Measurements from ENCODE around the gene CTSA.

CTSA gene

DNA sequence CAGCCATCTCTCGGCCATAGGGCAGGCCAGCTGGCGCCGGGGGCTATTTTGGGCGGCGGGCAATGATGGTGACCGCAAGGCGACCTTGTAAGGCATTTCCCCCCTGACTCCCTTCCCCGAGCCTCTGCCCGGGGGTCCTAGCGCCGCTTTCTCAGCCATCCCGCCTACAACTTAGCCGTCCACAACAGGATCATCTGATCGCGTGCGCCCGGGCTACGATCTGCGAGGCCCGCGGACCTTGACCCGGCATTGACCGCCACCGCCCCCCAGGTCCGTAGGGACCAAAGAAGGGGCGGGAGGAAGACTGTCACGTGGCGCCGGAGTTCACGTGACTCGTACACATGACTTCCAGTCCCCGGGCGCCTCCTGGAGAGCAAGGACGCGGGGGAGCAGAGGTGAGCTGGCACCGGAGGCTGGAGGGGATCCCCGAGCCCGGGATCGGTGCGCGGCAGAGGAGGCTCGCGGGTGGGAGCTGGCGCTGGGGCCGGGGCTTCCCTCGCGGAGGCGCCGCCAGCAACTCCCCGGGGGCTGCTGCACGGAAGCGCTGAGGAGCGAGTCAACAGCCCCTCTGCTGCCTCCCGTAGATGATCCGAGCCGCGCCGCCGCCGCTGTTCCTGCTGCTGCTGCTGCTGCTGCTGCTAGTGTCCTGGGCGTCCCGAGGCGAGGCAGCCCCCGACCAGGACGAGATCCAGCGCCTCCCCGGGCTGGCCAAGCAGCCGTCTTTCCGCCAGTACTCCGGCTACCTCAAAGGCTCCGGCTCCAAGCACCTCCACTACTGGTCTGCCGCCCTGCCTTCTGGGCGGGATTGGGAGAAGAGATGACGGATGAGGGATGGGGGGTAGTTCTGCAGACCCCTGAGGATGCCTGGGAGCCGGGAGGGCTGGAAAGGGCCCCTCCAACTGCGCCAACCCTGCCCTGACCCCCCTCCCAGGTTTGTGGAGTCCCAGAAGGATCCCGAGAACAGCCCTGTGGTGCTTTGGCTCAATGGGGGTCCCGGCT lies at the start of gene CTSA, which contains the start of gene NEURL2:
TSS of gene CTSA (plus strand) at position 351 of the 999 bp plus-strand sequence. CDS start at position 585, 234 bp downstream.
TSS of gene NEURL2 (minus strand) at position 224 of the 999 bp plus-strand sequence. CDS start at position 7, 217 bp downstream.
- TF ChIP-seq, protein P1, sequence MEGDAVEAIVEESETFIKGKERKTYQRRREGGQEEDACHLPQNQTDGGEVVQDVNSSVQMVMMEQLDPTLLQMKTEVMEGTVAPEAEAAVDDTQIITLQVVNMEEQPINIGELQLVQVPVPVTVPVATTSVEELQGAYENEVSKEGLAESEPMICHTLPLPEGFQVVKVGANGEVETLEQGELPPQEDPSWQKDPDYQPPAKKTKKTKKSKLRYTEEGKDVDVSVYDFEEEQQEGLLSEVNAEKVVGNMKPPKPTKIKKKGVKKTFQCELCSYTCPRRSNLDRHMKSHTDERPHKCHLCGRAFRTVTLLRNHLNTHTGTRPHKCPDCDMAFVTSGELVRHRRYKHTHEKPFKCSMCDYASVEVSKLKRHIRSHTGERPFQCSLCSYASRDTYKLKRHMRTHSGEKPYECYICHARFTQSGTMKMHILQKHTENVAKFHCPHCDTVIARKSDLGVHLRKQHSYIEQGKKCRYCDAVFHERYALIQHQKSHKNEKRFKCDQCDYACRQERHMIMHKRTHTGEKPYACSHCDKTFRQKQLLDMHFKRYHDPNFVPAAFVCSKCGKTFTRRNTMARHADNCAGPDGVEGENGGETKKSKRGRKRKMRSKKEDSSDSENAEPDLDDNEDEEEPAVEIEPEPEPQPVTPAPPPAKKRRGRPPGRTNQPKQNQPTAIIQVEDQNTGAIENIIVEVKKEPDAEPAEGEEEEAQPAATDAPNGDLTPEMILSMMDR (IDR thresholded peaks at IDR 0.05): no peak
- Histone ChIP-seq H3K4me3 (peak within 1 kb of the TSS; percentile 95), H3K27ac (peak within 1 kb of the TSS; percentile 71 to 96)
- peak; percentile 93 for DNase-seq (ENCODE audit: low spot score)

DNA sequence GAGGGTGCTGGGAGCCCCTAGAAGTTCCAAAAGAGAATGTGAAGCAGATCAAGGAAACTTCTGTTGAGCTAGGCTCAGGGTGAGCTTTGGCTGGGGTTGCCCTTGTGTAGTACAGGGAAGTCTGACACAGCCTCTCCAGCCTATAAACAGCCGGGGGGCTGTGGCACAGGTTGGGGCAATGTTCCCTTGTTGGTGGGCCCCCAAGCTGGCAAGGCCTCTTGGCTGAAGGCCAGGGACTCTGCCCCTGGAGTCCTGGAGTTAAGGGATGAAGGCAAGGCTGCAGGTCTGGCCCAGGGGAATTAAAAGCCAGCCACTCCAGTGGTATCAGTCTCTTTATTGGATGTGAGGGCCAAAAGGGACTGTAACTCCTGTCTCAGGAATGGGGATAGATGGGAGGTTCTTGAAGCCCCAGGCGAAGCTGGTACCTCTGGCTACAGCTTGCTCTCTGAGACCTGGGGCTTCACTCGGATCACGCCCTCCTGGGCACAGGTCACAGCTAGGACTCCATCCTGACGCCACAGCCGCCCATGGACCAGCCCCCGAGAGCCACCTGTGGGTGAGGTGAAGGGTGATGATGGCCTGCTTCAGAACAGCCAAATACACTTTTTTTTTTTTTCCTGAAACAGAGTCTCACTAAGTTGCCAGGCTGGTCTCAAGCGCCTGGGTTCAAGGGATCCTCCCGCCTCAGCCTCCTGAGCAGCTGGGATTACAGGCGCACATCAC lies 49.6 kb upstream of the CTSA start:
- no peak overlapping the region for H3K4me3 ChIP-seq
- no peak for DNase-seq (ENCODE audit: low spot score)
- TF ChIP-seq, protein P1 (IDR thresholded peaks at IDR 0.05): no peak
- peak overlapping the region in 1 of 2 donors; percentile 43 for H3K27ac ChIP-seq

DNA sequence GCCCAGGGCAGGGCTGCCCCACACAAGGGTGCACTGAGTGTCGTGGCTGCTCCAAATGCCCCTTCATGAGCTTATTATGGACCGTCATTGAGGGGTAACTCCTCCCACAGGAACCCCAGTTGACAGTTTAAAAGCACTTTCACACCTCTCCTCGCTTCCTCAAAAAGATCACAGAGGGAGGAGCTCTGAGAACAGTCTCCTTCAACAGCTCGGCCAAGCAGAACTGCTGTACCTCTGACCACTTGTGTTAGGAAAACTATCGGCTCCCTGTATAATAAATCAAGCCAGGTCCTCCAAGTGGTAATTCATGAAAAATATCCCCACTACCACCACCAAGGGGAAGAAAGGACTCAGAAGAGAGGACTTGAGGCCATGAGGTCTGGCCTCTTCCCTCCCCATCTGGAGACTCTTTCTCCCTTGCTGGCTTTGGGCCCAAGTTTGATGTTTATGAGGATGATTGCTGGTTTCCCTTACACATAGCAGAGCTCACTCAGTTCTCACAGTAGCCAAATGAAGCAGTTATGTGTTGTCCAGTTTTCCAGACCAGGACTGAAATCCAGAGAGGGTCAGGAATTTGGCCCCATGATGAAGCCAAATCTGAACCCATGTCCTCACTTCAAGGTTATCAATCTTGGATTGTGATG lies 48.8 kb upstream of the CTSA start:
- H3K27ac ChIP-seq: peak overlapping the region in 1 of 2 donors; percentile 43
- no peak for DNase-seq (ENCODE audit: low spot score)
- TF ChIP-seq, protein P1 (IDR thresholded peaks at IDR 0.05): no peak
- H3K4me3 ChIP-seq: no peak overlapping the region

DNA sequence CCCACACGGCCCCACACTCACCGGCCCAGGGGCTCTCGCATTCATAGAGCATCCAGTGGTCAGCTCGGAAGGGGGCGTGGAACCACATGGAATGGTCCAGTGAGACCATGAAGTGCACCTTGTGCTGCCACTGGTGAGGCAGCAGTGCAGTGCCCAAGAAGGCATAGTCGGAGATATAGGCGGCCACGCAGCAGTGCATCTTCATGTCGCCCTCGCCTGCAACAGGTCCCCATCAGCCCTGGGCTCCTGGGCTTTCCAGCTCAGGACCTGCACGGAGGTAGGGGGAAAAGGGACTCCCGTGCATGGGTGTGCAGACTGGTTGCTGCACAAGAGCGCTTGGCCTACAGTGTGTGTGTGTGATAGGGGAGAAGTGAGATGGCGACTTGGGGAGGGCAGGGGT lies 47.6 kb upstream of the CTSA start:
- DNase-seq (ENCODE audit: low spot score): no peak
- TF ChIP-seq, protein P1 (IDR thresholded peaks at IDR 0.05): no peak
- Histone ChIP-seq H3K27ac (no peak overlapping the region), H3K4me3 (no peak overlapping the region)

DNA sequence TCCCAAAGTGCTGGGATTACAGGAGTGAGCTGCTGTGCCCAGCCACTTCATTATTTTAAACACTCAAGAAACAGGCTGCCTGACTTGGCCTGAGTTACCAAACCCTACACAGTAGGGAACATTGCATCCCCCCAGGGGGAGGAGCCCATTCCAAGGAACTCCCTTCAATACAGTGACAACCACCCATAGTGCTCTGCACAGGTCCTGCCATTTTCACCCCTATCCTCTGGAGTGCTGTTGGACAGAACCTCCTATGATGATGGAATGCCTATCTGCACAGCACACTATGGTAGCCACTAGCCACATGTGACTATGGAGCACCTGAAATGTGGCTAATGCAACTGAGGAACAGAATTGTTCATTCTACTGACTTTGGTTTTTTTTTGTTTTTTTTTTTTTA lies 45.7 kb upstream of the CTSA start:
- TF ChIP-seq, protein P1 (IDR thresholded peaks at IDR 0.05): no peak
- no peak overlapping the region for H3K27ac ChIP-seq
- no peak for DNase-seq (ENCODE audit: low spot score)
- no peak overlapping the region for H3K4me3 ChIP-seq

DNA sequence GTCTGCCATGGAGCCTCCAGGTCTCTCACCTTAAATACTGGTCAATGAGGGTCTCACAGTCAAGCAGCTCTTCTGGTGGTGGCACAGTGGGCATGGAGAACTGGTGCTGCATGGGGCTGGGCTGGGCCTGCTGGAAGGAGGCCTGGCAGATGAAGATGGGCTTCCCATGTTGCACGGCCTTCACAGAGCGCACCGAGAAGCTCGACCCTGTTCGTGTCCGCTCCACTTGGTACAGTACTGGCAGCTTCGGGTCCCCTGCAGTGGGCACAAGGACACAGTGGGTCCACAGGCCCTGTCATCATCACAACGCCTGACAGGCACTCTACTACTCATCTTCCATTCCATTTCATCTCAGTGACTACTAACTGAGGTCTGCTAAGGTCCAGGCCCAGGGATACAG lies 42.7 kb upstream of the CTSA start:
- TF ChIP-seq, protein P1 (IDR thresholded peaks at IDR 0.05): no peak
- Histone ChIP-seq H3K27ac (no peak overlapping the region), H3K4me3 (no peak overlapping the region)
- no peak for DNase-seq (ENCODE audit: low spot score)
